Cardiac muscle cell (in vitro differentiated cells and primary cell): ENCODE measurements around the gene ITGB1BP2. TPM values are rescaled to one million over a fixed set of nuclear protein-coding genes. Genes with fewer than 3 reads are reported as not detected.
"Not testable (repeated sequence)": the region's sequence is repeated elsewhere in the genome, so short reads cannot be mapped to it uniquely, and the experiment has no call there.

Experiments used
- DNase-seq, 2 donors: peaks; one replicate each; pipeline versions ENCODE4 v3.0.0 to v3.0.0-alpha.2; 2010 to 2017; ENCODE audit warnings: low read depth in 1 of 2, low spot score in 1 of 2
- H3K27ac ChIP-seq: fragments of 200-600 bp; sonication (generic); 2 replicates; pipeline ENCODE4 v1.5.1; 2016
- H3K27me3 ChIP-seq: fragments of 200-600 bp; sonication (generic); 2 replicates; pipeline ENCODE4 v1.6.0; 2016; ENCODE audit warnings: control low read depth
- H3K36me3 ChIP-seq: fragments of 200-600 bp; sonication (generic); 2 replicates; pipeline ENCODE4 v1.5.1; 2016; ENCODE audit warnings: control low read depth
- H3K4me1 ChIP-seq: fragments of 200-600 bp; sonication (generic); 2 replicates; pipeline ENCODE4 v1.8.1; 2017; ENCODE audit warnings: low read depth, mild to moderate bottlenecking, mixed run types
- H3K4me3 ChIP-seq: fragments of 200-600 bp; sonication (generic); 2 replicates; pipeline ENCODE4 v1.5.1; 2016; ENCODE audit warnings: mild to moderate bottlenecking
- H3K9me3 ChIP-seq: fragments of 200-600 bp; sonication (generic); 2 replicates; pipeline ENCODE4 v1.5.1; 2017; ENCODE audit warnings: low read depth, mild to moderate bottlenecking, control low read depth
- CTCF ChIP-seq: IDR thresholded peaks from 2 replicates; pipeline ENCODE4 v1.5.1; 2012; ENCODE audit warnings: low read depth, mild to moderate bottlenecking, low read length
- polyA plus RNA-seq: library from polyadenylated mRNA; unstranded; fragments of >200 nt; fragmentation: Nextera tagmentation; extraction: Ambion mirVana; gene quantifications from 2 replicates; pipeline ENCODE4 v1.2.1, GENCODE V29; 2016
- total RNA-seq: library from RNA; depleted of rRNA; stranded (reverse); fragments of >200 nt; gene quantifications from 2 replicates; pipeline ENCODE4 v1.2.3, GENCODE V29; 2016

Gene ITGB1BP2
- total and polyA plus RNA-seq, 2 experiments from 2014 or later = 99.7 to 115 TPM

DNA sequence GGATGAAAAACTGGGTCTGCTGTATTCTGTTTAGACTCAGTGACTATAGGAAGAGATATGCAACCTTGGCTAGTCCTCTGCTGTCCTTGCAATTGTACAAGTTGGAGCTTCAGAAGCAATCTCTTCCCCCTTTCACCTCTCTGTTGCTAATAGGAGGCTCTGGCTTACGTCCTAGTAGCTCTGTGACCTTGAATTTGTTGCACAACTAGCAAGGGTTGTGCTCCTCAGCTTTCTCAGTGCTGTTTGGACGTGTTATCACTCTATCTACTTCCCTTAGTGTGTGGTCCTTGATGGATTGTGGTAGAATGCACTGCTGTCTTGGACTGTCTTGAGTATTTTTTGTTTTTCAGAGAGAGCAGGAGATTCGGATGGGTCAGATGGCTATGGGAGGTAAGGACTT, 3.4 kb upstream of the ITGB1BP2 start:
- DNase-seq = peak in 1 of 2 donors; percentile 61
- H3K27me3 ChIP-seq = no peaks in the 10 kb centered on the region
- peak overlapping the region; percentile 6 for H3K27ac ChIP-seq
- H3K9me3 ChIP-seq = no peaks in the 10 kb centered on the region
- peaks cover 23% of the 10 kb centered on the region for H3K36me3 ChIP-seq
- H3K4me1 ChIP-seq = peaks cover 6% of the 10 kb centered on the region
- TF ChIP-seq CTCF = no peak
- H3K4me3 ChIP-seq = no peak overlapping the region

GRCh38 chrX:71300064-71300463, 1.5 kb upstream of the ITGB1BP2 start:
- H3K4me1 ChIP-seq, H3K9me3 ChIP-seq, DNase-seq, H3K27me3 ChIP-seq, H3K4me3 ChIP-seq: not testable (repeated sequence)
- Histone ChIP-seq H3K27ac (peak overlapping the region; percentile 98), H3K36me3 (peaks cover 16% of the 10 kb centered on the region)

GRCh38 chrX:71300495-71300894, 1.1 kb upstream of the ITGB1BP2 start:
- DNase-seq, H3K27me3 ChIP-seq, H3K4me3 ChIP-seq, H3K9me3 ChIP-seq, H3K4me1 ChIP-seq: not testable (repeated sequence)
- Histone ChIP-seq H3K27ac (peak overlapping the region; percentile 98), H3K36me3 (peaks cover 18% of the 10 kb centered on the region)

- no peaks in the 10 kb centered on the region for H3K9me3 ChIP-seq
- H3K27ac ChIP-seq = peak overlapping the region; percentile 98
- DNase-seq = peak in 1 of 2 donors; percentile 29
- no peak for TF ChIP-seq CTCF
- H3K36me3 ChIP-seq = peaks cover 11% of the 10 kb centered on the region
- peaks cover 6% of the 10 kb centered on the region for H3K4me1 ChIP-seq
- H3K27me3 ChIP-seq = no peaks in the 10 kb centered on the region
- peak overlapping the region; percentile 30 for H3K4me3 ChIP-seq
These were observed 1.1 kb downstream of the ITGB1BP2 start for GRCh38 chrX:71302461-71303213.

GRCh38 chrX:71304561-71304960, 3.0 kb downstream of the ITGB1BP2 start:
- Histone ChIP-seq H3K4me3 (no peak overlapping the region), H3K27me3 (no peaks in the 10 kb centered on the region), H3K9me3 (no peaks in the 10 kb centered on the region), H3K36me3 (peaks cover 9% of the 10 kb centered on the region), H3K4me1 (peaks cover 6% of the 10 kb centered on the region), H3K27ac (no peak overlapping the region)
- TF ChIP-seq CTCF = no peak
- DNase-seq = no peak

- no peaks in the 10 kb centered on the region for H3K27me3 ChIP-seq
- no peak for TF ChIP-seq CTCF
- peak overlapping the region; percentile 17 for H3K27ac ChIP-seq
- H3K36me3 ChIP-seq = no peaks in the 10 kb centered on the region
- no peaks in the 10 kb centered on the region for H3K9me3 ChIP-seq
- peak in 1 of 2 donors; percentile 62 for DNase-seq
- H3K4me3 ChIP-seq = no peak overlapping the region
- H3K4me1 ChIP-seq = no peaks in the 10 kb centered on the region
These were observed 14.4 kb downstream of the ITGB1BP2 start for GRCh38 chrX:71315917-71316316.

DNA sequence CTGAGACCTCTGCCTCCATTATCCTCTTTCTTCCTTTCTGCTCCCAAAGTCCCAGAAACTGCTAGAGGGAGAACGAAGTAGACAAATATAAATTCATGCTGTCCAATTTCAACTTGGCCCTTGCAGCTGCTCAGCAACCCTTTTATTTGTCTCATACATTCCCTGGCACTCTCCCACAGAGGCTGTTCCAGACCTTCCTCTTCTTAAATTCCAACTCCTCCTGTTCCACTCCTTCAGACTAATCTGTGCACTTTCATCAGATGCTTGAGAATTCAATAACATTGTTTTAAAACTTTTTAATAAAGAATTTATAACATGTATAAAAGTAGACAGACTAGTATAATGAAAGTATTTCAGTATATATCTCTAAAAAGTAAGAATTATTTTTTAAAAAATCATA, 15.4 kb downstream of the ITGB1BP2 start:
- not testable (repeated sequence) for H3K9me3 ChIP-seq, H3K27ac ChIP-seq, H3K27me3 ChIP-seq, H3K4me3 ChIP-seq, H3K36me3 ChIP-seq, H3K4me1 ChIP-seq
- peak in 1 of 2 donors; percentile 25 for DNase-seq
